Breast epithelium (tissue), 4 donors: Measurements from ENCODE around the gene MBLAC1. TPM values are rescaled to one million over a fixed set of nuclear protein-coding genes. Genes with fewer than 3 reads are reported as not detected.
"Not testable (repeated sequence)": the region's sequence is repeated elsewhere in the genome, so short reads cannot be mapped to it uniquely, and the experiment has no call there.

Experiments used
- DNase-seq, 2 donors: peaks; one replicate each; pipeline ENCODE4 v3.0.0-alpha.2; 2019; ENCODE audit warnings: low spot score in 2 of 2
- H3K27ac ChIP-seq, 2 donors: fragments of 200-600 bp; sonication (generic) in 1 of 2; one replicate each; pipeline ENCODE4 v1.5.1; 2016 to 2019; ENCODE audit warnings: mild to moderate bottlenecking in 1 of 2
- H3K27me3 ChIP-seq, 2 donors: fragments of 200-600 bp; sonication (generic) in 1 of 2; one replicate each; pipeline versions ENCODE4 v1.5.1 to v1.6.0; 2017 to 2019; ENCODE audit warnings: control low read depth in 1 of 2, mild to moderate bottlenecking in 1 of 2
- H3K36me3 ChIP-seq: fragments of 200-600 bp; one replicate; pipeline ENCODE4 v1.5.1; 2019
- H3K4me1 ChIP-seq, 2 donors: fragments of 200-600 bp; sonication (generic); one replicate each; pipeline ENCODE4 v1.5.1; 2016 to 2019; ENCODE audit warnings: control low read depth in 1 of 2
- H3K4me3 ChIP-seq, 3 donors: fragments of 200-600 bp; sonication (generic); 1 replicate in 2 of 3; 2 replicates in 1 of 3; pipeline ENCODE4 v1.5.1; 2016 to 2019; ENCODE audit warnings: mild to moderate bottlenecking in 3 of 3, moderate library complexity in 2 of 3
- H3K9me3 ChIP-seq, 2 donors: fragments of 200-600 bp; sonication (generic) in 1 of 2; one replicate each; pipeline ENCODE4 v1.5.1; 2016 to 2019; ENCODE audit warnings: control low read depth in 1 of 2
- POLR2A ChIP-seq: fragments of 450-650 bp; IDR thresholded peaks from one replicate; pipeline ENCODE4 v1.6.1; 2016; ENCODE audit warnings: antibody characterized with exemption, mild to moderate bottlenecking, moderate library complexity
- POLR2AphosphoS5 ChIP-seq, 3 donors: sonication (generic); formaldehyde crosslinking; IDR thresholded peaks; one replicate each; pipeline ENCODE4 v1.6.1; 2017; ENCODE audit warnings: antibody characterized with exemption in 3 of 3
- intact Hi-C: fragments of 100-400 bp; cut with DNase I; formaldehyde crosslinking; loops from one replicate; pipeline ENCODE4 v1.15.1; 2023; ENCODE audit warnings: low total_unique reads
- total RNA-seq, 3 donors: library from RNA; depleted of rRNA; stranded (reverse); fragments of >200 nt; gene quantifications; one replicate each; pipeline ENCODE4 v1.1.0, GENCODE V29; 2016
- TF ChIP-seq, protein P1 (sequence below), 3 donors: fragments of 450-650 bp; IDR thresholded peaks; one replicate each; pipeline ENCODE4 v1.5.1; 2016 to 2017; ENCODE audit warnings: antibody characterized with exemption in 3 of 3, mild to moderate bottlenecking in 3 of 3, moderate library complexity in 3 of 3

The MBLAC1 gene
- total RNA-seq, 3 donors from 2014 or later: 2.7 to 6.9 (median 4.5) TPM

DNA sequence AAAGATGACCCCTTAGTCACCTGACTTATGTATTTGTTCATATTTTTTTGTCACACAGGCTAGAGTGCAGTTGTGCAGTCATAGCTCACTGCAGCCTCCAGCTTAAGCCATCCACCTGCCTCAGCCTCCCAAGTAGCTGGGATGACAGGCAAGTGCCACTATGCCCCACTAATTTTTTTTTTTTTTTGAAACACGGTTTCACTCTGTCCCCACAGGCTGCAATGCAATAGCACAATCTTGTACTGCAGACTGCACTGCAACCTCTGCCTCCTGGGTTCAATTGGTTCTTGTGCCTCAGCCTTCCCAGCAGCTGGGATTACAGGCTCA, 1.8 kb downstream of the MBLAC1 start:
- peak overlapping the region in 1 of 3 donors; percentile 94 for H3K4me3 ChIP-seq
- no peak for TF ChIP-seq POLR2AphosphoS5 (IDR thresholded peaks at IDR 0.05)
- TF ChIP-seq, protein P1, sequence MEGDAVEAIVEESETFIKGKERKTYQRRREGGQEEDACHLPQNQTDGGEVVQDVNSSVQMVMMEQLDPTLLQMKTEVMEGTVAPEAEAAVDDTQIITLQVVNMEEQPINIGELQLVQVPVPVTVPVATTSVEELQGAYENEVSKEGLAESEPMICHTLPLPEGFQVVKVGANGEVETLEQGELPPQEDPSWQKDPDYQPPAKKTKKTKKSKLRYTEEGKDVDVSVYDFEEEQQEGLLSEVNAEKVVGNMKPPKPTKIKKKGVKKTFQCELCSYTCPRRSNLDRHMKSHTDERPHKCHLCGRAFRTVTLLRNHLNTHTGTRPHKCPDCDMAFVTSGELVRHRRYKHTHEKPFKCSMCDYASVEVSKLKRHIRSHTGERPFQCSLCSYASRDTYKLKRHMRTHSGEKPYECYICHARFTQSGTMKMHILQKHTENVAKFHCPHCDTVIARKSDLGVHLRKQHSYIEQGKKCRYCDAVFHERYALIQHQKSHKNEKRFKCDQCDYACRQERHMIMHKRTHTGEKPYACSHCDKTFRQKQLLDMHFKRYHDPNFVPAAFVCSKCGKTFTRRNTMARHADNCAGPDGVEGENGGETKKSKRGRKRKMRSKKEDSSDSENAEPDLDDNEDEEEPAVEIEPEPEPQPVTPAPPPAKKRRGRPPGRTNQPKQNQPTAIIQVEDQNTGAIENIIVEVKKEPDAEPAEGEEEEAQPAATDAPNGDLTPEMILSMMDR (IDR thresholded peaks at IDR 0.05): no peak
- no peak for TF ChIP-seq POLR2A

DNA sequence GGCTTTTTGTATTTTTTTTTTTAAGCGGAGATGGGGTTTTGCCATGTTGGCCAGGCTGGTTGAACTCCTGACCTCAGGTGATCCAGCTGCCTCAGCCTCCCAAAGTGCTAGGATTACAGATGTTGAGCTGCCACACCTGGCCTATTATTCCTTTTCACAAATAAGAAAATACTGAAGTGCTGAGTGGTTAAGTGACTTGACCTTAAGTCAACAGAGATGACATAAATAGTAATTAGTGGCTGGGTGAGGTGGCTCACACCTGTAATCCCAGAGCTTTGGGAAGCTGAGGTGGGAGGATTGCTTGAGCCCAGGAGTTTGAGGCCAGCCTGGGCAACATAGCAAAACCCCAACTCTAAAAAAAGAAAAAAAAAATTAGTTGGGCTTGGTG, 3.4 kb downstream of the MBLAC1 start:
- intact Hi-C loops, H3K4me3 ChIP-seq, H3K9me3 ChIP-seq: not testable (repeated sequence)

More for the DNA sequence above, 1.8 kb downstream of the MBLAC1 start:
- H3K36me3 ChIP-seq: no peaks in the 10 kb centered on the region
- no peaks in the 10 kb centered on the region for H3K4me1 ChIP-seq
- no peaks in the 10 kb centered on the region for H3K27me3 ChIP-seq
- DNase-seq: no peak
- no peaks in the 10 kb centered on the region for H3K9me3 ChIP-seq
- no peak overlapping the region for H3K27ac ChIP-seq
- intact Hi-C loops: no loop called here

DNA sequence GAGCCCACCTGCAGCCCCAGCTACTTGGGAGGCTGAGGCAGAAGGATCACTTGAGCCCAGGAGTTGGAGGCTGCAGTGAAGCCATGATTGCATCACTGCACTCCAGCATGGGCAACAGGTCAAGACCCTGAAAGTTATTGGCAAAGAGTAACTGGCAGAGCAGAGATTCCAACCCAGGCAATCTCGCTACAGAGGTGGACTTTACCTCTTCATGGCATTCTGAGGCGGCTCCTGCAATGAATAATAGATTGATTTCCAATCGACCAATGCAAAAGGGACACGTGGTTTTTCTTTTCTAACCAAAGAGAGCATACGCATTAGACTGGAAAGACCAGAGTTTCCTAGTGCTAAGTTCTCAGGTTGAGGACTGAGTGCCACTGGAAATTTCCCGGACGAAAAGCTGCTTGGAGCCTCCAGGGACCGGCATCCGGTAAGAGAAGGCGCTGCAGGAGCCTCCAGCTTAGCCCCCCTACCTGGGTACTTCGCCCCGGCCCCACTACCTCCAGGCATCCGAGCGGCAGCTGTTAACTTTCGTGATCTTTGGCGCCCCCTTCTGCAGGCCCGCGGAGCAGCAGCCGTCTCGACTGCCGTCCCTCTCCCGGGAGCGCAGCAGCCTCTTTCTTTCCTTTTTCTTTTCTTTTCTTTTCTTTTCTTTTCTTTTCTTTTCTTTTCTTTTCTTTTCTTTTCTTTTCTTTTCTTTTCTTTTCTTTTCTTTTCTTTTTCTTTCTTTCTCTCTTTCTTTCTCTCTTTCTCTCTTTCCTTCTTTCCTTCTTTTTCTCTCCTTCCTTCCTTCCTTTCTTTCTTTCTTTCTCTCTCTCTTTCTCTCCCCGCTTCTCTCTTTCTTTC, 4.1 kb downstream of the MBLAC1 start:
- Histone ChIP-seq H3K4me1 (no peaks in the 10 kb centered on the region), H3K9me3 (no peaks in the 10 kb centered on the region), H3K27ac (no peak overlapping the region), H3K4me3 (peak overlapping the region in 2 of 3 donors; percentile 26 to 51), H3K36me3 (no peaks in the 10 kb centered on the region), H3K27me3 (no peaks in the 10 kb centered on the region)
- intact Hi-C loops: no loop called here
- DNase-seq: peak; percentile 52 to 83
- TF ChIP-seq, protein P1 (IDR thresholded peaks at IDR 0.05): peak; percentile 77 to 91 (median 85)
- TF ChIP-seq POLR2A: no peak

More for the DNA sequence above, 3.4 kb downstream of the MBLAC1 start:
- H3K27me3 ChIP-seq, H3K4me1 ChIP-seq, H3K27ac ChIP-seq, DNase-seq, H3K36me3 ChIP-seq: not testable (repeated sequence)

DNA sequence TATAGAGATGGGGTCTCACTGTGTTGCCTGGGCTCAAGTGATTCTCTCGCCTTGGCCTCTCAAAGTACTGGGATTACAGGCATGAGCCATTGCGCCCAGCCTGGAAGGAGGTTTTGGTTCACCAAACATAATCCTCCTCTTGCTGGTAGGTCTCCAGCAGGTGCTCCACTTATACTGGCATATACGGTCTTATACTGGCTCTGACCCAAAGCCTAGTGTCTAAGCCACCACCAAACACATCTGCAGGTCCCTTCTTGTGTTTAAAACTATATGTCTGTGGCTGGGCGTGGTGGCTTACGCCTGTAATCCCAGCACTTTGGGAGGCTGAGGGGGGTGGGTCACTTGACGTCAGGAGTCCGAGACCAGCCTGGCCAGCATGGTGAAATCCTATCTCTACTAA, 5.4 kb downstream of the MBLAC1 start:
- H3K9me3 ChIP-seq: no peaks in the 10 kb centered on the region
- no peak overlapping the region for H3K27ac ChIP-seq
- intact Hi-C loops: no loop called here
- H3K36me3 ChIP-seq: no peaks in the 10 kb centered on the region
- TF ChIP-seq POLR2A (no peak), POLR2AphosphoS5 (IDR thresholded peaks at IDR 0.05) (no peak)
- TF ChIP-seq, protein P1 (IDR thresholded peaks at IDR 0.05): no peak
- DNase-seq: no peak
- no peaks in the 10 kb centered on the region for H3K4me1 ChIP-seq
- no peaks in the 10 kb centered on the region for H3K27me3 ChIP-seq
- H3K4me3 ChIP-seq: no peak overlapping the region

DNA sequence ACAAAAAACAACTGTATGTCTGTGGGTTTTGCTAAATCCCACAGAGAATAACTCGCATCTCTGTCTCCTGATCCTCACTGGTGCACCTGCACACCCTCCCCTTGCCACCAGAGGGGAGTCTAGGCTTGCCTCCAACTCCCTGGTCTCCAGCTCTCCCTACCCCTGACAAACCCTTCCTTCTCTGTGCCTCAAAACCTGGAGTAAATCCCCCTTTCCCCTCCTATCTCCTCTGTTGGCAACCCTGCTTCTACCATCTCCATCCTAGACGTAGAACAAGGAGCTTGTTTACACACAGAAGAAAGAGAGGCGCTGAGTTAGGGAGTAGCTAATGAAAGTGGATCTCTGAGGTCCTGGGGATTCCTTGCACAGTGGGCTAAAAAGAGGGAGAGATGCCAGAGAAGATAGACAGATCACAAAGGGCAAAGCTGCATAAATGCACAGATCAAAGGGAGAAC, 6.0 kb downstream of the MBLAC1 start:
- Histone ChIP-seq H3K4me3 (no peak overlapping the region), H3K9me3 (no peaks in the 10 kb centered on the region), H3K27ac (no peak overlapping the region), H3K4me1 (no peaks in the 10 kb centered on the region), H3K36me3 (no peaks in the 10 kb centered on the region), H3K27me3 (no peaks in the 10 kb centered on the region)
- DNase-seq: no peak
- no peak for TF ChIP-seq POLR2A
- TF ChIP-seq, protein P1 (IDR thresholded peaks at IDR 0.05): peak; percentile 27 to 84 (median 73)
- intact Hi-C loops: no loop called here
